Loucy (cell line): ENCODE results near the gene MSANTD2.

ENCODE experiments used
- H2AFZ ChIP-seq: fragments of 200-600 bp; sonication (generic); 2 replicates; pipeline ENCODE4 v1.6.0; 2016; ENCODE audit warnings: antibody characterized with exemption, mild to moderate bottlenecking, low read length, moderate library complexity
- H3F3A ChIP-seq: fragments of 200-600 bp; 2 replicates; pipeline ENCODE4 v1.6.0; 2016; ENCODE audit warnings: antibody characterized with exemption, low read depth, mild to moderate bottlenecking
- H3K27me3 ChIP-seq: fragments of 200-600 bp; sonication (generic); 2 replicates; pipeline ENCODE4 v1.6.1; 2014; ENCODE audit warnings: low read length, mild to moderate bottlenecking; ENCODE audit not compliant: insufficient read depth, poor library complexity, severe bottlenecking
- H3K36me3 ChIP-seq: fragments of 200-600 bp; sonication (generic); 2 replicates; pipeline ENCODE4 v1.6.1; 2016; ENCODE audit warnings: low read length; ENCODE audit not compliant: insufficient read depth
- H3K4me1 ChIP-seq: fragments of 200-600 bp; sonication (generic); 2 replicates; pipeline ENCODE4 v1.5.1; 2014; ENCODE audit warnings: low read length, mild to moderate bottlenecking; ENCODE audit not compliant: insufficient read depth, poor library complexity, severe bottlenecking
- H3K4me2 ChIP-seq: fragments of 200-600 bp; sonication (generic); 2 replicates; pipeline ENCODE4 v1.6.0; 2014; ENCODE audit warnings: antibody characterized with exemption, low read length, low read depth, mild to moderate bottlenecking; ENCODE audit not compliant: poor library complexity, severe bottlenecking
- H3K4me3 ChIP-seq: fragments of 200-600 bp; sonication (generic); 2 replicates; pipeline ENCODE4 v1.5.1; 2014; ENCODE audit warnings: low read length, mild to moderate bottlenecking, mixed read lengths; ENCODE audit not compliant: poor library complexity, severe bottlenecking
- H3K79me2 ChIP-seq: fragments of 200-600 bp; sonication (generic); 2 replicates; pipeline ENCODE4 v1.6.1; 2014; ENCODE audit warnings: low read length; ENCODE audit not compliant: insufficient read depth
- H3K9ac ChIP-seq: fragments of 200-600 bp; sonication (generic); 2 replicates; pipeline ENCODE4 v1.6.0; 2014; ENCODE audit warnings: mild to moderate bottlenecking, low read depth, low read length, moderate library complexity; ENCODE audit not compliant: poor library complexity, severe bottlenecking
- H3K9me2 ChIP-seq: fragments of 200-600 bp; sonication (generic); replicated peaks from 2 replicates; pipeline ENCODE4 v1.6.1; 2016; ENCODE audit warnings: low read depth, low read length, mixed read lengths
- H3K9me3 ChIP-seq: fragments of 200-600 bp; sonication (generic); 2 replicates; pipeline ENCODE4 v1.6.1; 2014; ENCODE audit warnings: mild to moderate bottlenecking, antibody characterized with exemption, low read length, low read depth; ENCODE audit not compliant: insufficient read depth
- H4K20me1 ChIP-seq: fragments of 200-600 bp; sonication (generic); 2 replicates; pipeline ENCODE4 v1.6.0; 2014; ENCODE audit warnings: antibody characterized with exemption, low read length, mild to moderate bottlenecking; ENCODE audit not compliant: insufficient read depth, poor library complexity, severe bottlenecking
- EZH2phosphoT487 ChIP-seq: fragments of 200-600 bp; IDR thresholded peaks from 2 replicates; pipeline ENCODE4 v1.6.1; 2018; ENCODE audit warnings: antibody characterized with exemption, mild to moderate bottlenecking, moderate library complexity, borderline replicate concordance
- TF ChIP-seq, protein P1 (sequence below): fragments of 200-600 bp; sonication (generic); conservative IDR thresholded peaks from 2 replicates; pipeline ENCODE4 v1.5.1; 2014; ENCODE audit warnings: mild to moderate bottlenecking, antibody characterized with exemption, low read length

MSANTD2 gene

DNA sequence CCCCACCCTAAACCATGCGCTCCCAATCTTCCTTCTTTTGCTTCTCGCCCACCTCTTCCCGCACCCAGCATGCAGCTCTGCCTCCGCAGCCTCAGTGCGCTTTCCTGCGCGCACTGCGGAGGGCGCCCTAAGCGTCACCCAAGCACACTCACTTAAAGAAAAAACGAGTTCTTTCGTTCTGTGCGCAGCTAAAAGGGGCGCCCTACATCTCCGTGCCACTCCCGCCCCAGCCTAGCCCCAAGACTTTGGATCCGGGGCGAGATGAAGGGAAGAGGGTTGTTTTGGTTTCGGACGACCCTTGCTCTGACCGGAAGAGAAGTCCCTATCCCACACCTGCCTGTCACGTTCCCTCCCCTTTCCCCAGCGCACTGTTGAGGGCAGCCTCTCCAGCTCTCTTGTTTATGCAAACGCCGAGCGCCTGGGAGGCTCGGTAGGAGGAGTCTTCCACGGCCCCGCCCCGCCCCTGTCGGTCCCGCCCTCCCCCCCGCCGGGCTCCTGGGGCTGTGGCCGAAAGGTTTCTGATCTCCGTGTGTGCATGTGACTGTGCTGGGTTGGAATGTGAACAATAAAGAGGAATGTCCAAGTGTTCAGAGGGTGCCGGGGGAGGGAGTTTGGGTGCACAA lies 53.5 kb downstream of the MSANTD2 start:
- no peak overlapping the region for H3K9ac ChIP-seq

DNA sequence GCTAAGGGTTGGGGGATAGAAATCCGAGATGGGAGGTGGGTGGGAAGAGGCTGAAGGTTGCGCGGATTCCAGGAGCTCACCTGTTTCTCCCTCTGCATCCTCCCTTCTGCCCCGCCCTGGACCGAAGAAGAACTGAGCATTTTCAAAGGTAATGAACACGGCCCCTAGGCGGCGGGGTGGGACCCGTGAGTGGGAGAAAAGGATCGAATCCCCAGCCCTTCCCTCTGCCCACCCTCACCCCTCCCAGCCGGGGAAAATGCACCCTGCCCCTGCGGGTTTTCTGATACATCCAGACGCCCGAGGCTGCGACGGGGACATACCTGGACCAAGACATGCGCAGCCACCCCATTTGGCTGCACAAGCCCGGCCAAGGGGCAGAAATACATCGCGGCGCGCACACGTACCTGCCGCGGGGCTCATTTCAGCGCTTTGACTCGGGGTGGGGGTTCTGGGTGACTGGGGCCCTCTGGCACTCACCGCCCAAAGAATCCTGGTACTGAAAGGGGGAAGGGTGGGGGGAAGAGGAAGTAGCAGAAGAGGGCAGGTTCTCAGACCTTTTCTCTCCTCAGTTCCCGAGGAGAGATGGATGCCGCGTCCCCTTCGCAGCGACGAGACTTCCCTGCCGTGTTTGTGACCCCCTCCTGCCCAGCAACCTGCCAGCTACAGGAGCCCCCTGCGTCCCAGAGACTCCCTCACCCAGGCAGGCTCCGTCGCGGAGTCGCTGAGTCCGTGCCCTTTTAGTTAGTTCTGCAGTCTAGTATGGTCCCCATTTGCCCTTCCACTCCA lies 54.2 kb downstream of the MSANTD2 start:
- Histone ChIP-seq H3K4me2 (no peak overlapping the region), H3K27me3 (no peaks in the 10 kb centered on the region), H3K4me3 (no peak overlapping the region), H3F3A (no peaks in the 10 kb centered on the region), H2AFZ (no peak overlapping the region), H3K9me3 (no peaks in the 10 kb centered on the region), H4K20me1 (no peaks in the 10 kb centered on the region), H3K4me1 (peaks cover 9% of the 10 kb centered on the region), H3K79me2 (no peaks in the 10 kb centered on the region), H3K36me3 (no peaks in the 10 kb centered on the region), H3K9ac (no peak overlapping the region), H3K9me2 (no peaks in the 10 kb centered on the region)
- TF ChIP-seq, protein P1, sequence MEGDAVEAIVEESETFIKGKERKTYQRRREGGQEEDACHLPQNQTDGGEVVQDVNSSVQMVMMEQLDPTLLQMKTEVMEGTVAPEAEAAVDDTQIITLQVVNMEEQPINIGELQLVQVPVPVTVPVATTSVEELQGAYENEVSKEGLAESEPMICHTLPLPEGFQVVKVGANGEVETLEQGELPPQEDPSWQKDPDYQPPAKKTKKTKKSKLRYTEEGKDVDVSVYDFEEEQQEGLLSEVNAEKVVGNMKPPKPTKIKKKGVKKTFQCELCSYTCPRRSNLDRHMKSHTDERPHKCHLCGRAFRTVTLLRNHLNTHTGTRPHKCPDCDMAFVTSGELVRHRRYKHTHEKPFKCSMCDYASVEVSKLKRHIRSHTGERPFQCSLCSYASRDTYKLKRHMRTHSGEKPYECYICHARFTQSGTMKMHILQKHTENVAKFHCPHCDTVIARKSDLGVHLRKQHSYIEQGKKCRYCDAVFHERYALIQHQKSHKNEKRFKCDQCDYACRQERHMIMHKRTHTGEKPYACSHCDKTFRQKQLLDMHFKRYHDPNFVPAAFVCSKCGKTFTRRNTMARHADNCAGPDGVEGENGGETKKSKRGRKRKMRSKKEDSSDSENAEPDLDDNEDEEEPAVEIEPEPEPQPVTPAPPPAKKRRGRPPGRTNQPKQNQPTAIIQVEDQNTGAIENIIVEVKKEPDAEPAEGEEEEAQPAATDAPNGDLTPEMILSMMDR, result no peak
- TF ChIP-seq EZH2phosphoT487, result no peak

More for the DNA sequence above, 53.5 kb downstream of the MSANTD2 start:
- no peak overlapping the region for H2AFZ ChIP-seq
- no peak overlapping the region for H3K4me2 ChIP-seq
- no peaks in the 10 kb centered on the region for H3K9me3 ChIP-seq
- TF ChIP-seq, protein P1, result no peak
- no peak for TF ChIP-seq EZH2phosphoT487
- no peaks in the 10 kb centered on the region for H3K79me2 ChIP-seq
- no peaks in the 10 kb centered on the region for H3K27me3 ChIP-seq
- no peaks in the 10 kb centered on the region for H3F3A ChIP-seq
- no peaks in the 10 kb centered on the region for H3K36me3 ChIP-seq
- no peak overlapping the region for H3K4me3 ChIP-seq
- H3K9me2 ChIP-seq, result no peaks in the 10 kb centered on the region
- H4K20me1 ChIP-seq, result no peaks in the 10 kb centered on the region
- H3K4me1 ChIP-seq, result peaks cover 2% of the 10 kb centered on the region

DNA sequence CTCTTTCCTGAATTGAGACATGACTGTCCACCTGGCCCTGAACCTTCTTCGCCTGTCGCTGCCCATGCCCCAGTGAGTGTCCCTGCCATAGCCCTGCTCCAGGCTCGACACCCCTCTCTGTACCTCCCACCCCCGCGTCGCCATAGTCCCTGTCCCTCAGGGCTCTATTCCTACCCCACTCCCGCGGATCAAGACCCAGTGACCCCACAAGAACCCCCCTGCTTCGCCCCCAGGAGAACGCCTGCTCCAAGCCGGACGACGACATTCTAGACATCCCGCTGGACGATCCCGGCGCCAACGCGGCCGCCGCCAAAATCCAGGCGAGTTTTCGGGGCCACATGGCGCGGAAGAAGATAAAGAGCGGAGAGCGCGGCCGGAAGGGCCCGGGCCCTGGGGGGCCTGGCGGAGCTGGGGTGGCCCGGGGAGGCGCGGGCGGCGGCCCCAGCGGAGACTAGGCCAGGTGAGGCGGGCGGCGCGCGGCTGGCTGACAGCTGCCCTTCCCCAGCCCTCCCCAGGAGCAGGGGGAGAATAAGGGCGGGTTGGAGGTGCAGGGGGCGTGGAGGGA lies 54.9 kb downstream of the MSANTD2 start:
- Histone ChIP-seq H3K4me3 (no peak overlapping the region), H3K27me3 (no peaks in the 10 kb centered on the region), H3K9me2 (no peaks in the 10 kb centered on the region), H3K4me1 (peaks cover 11% of the 10 kb centered on the region), H3K79me2 (no peaks in the 10 kb centered on the region), H3F3A (no peaks in the 10 kb centered on the region), H2AFZ (no peak overlapping the region), H4K20me1 (peaks cover 3% of the 10 kb centered on the region), H3K4me2 (no peak overlapping the region), H3K9ac (no peak overlapping the region), H3K9me3 (no peaks in the 10 kb centered on the region), H3K36me3 (no peaks in the 10 kb centered on the region)
- TF ChIP-seq EZH2phosphoT487, result no peak
- TF ChIP-seq, protein P1, result no peak
